ENCODE results near the gene UBR4.
A peak's percentile ranks its signal among the peaks of the same experiment; 100 is the strongest.
"Not testable (repeated sequence)": the region's sequence is repeated elsewhere in the genome, so short reads cannot be mapped to it uniquely, and the experiment has no call there.

Gene UBR4

DNA sequence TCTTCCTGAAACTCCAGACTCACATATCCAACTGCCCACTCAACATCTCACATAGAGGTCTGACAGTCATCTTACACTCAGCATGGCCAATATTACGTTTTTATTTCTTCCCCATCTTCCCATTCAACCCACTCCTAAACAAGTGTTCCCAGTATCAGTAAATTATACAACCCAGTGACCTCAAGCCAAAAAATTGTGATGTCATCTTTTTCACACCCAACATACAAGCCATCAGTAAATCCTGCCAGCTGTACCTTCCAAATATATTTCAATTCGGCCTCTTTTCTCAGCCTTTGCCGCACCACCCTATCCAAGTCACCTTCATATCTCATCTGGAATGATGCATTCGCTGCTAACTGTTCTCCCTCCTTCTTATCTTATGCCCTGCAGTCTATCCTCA is 19.6 kb downstream of the UBR4 start:
- DNase-seq (ENCODE audit: low read depth): no peak

DNA sequence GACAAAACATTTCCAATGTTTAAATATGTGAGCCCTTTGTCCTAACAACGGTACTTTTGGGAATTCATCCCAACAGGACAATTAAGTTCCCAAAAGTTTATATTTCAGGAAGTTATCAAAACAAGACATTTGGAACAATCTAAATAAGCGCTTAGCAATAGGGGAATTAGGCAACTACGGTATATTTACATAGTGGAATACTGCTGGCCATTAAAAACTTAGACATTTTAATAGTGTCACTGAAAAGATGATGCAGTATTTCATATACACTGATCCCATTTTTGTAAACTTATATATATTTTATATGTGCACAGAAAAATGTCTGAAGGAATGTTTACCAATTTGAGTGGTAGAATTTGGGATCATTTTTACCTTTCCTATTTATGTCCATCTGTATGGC is 20.8 kb downstream of the UBR4 start:
- no peak for DNase-seq (ENCODE audit: low read depth)

DNA sequence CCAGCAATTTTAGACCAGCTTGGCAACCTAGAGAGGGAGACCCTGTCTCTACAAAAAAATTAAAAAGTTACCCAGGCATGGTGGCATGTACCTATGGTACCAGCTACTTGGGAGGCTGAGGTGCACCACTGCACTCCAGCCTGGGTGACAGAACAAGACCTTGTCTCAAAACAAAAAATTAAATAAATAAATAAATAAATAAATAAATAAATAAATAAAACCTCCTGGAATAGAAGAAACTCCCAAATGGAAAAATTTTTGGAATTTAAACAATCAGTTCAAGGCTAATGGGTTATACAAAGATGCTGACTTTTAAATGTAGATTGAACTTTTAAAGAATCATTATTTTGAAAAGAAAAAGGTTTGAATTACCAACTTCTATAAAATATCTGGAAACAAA is 22.2 kb downstream of the UBR4 start:
- DNase-seq (ENCODE audit: low read depth): no peak

DNA sequence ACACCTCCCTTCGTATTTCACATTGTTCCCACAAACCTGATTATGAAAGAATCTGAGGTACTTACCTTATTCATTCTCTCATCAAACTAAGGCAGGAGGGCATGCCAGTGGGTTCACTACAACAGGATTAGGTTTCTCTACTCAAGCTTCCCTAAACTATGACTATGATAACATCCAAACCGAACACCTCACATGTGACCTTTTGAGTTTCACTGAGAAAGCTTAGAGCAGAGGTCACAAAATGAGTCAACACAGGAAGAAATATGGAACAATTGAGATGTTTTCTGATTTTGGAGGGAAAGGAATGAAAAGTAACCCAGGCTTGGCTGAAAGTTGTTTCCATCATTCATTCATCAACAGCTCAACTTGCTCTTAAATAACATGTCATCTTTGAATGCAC is 24.1 kb downstream of the UBR4 start:
- DNase-seq (ENCODE audit: low read depth): no peak

DNA sequence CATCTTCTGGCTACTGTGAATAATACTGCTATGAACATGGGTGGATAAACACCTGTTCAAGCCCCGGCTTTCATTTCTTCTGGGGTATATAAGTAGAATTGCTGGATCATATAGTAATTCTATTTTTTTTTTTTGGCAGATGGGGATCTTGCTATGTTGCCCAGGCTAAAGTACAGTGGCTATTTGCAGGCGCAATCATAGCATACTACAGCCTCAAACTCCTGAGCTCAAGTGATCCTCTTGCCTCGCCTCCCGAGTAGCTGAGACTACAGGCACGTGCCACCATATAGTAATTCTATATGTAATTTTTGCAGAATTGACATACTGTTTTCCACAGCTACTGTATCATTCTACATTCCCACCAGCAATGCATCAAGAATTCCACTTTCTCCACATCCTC is 27.8 kb downstream of the UBR4 start:
- no peak for DNase-seq (ENCODE audit: low read depth)

DNA sequence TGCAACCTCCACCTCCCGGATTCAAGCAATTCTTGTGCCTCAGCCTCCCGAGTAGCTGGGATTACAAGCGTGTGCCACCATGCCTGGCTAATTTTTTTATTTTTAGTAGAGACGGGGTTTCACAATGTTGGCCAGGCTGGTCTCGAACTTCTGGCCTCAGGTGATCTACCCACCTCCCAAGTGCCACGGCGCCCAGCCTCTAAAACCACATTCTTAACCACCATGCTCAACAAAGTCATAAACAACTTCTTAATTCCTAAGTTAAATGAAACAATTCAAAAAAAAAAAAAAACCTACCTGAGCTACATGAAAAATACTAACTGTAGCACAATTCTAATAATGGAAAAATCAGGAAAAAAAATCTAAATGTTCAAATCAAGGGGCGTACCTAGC is 29.8 kb downstream of the UBR4 start:
- DNase-seq (ENCODE audit: low read depth): not testable (repeated sequence)

DNA sequence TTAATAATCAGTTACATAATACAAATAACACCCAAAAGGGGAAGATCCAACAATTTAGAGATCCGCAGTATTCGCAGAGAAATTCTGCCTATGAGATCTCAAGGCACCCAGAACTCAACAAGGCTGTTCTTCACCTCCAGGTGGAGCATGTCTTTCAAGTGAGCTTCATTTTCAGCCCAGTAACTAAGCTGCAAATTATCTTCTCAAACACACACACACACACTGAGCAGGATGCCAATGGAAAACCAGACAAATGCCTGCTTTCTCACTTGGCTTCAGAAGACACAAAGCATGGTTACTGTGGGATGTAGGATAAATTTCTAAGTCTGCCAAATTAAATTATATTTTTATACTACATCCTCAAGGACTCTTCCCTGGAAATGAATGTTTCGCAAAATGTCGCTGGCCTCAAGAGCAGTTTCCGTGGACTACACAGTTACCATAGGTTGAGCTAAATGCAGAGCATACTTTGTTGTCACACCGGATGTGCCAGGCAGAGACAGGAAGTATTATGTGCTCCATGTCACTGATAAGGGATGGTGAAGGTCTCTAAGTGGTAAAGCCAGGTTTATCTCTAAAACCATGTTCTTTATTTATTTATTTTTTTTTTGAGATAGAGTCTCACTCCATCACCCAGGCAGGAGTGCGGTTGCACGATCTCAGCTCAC is 30.3 kb downstream of the UBR4 start:
- DNase-seq (ENCODE audit: low read depth): peak; percentile 60

DNA sequence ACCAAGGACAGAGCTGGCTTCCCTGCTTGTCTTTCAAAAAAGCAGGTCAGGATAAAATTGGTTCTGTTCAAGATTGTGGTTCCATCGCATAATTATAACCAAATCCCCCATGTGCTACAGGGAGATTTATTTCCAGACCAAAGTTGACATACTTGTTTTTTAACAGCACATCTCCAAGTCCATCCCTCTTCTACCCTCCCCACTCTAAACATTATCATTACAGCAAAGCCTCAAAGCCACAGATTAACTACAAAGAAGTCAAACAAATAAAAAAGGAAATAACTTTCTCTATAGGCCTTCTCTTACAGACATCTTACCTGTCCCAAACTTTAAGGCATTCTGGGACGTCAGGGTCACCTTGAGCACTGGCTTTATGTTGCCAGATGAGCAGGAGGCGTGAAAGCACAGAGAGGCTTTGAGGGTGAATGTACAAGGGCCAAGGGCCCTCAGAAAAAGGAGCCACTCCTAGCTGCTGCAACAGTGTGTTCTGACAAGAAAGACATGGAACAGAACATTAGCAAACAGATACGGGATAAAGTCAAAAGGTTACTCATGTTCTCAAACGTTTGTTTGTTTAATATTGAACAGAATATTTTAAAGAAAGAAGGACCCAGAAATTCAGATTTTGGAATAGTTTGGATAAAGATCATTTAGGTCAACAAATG is 31.2 kb downstream of the UBR4 start:
- DNase-seq (ENCODE audit: low read depth): no peak

DNA sequence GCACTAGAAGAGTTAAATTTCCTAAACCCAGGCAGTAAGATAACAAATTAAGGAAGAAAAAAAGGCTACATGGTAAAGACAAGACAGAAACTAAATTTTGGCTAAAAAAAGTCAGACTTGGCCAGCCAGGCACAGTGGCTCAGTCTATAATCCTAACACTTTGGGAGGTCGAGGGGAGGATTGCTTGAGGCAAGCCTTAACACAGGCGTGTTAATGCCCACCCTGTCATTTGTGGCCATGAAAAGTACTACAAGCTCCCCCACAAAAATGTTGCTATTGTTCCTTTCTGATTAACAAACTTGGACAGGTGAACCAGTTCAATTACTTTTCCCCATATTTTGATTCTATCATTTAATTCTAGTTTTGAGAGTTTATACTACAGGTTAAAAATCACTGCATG is 32.3 kb downstream of the UBR4 start:
- no peak for DNase-seq (ENCODE audit: low read depth)

DNA sequence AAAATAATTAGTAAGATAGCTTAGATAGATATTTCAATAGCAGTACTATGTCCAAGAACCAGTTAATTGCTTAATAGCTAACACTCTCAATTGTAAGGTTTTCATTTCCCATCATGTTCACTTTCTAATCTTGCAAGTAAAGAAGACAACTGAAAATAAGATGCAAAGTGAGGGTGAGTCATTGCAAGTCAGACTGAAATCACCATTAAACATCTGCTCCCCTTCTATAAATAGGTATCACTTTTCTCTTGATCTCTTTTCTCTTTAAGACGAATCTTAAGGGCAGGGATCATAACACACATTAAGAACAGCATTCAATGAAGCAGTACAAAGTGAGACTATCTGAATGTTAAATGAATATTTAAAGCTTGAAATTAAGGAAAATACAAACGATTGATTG is 40.4 kb downstream of the UBR4 start:
- peak; percentile 54 for DNase-seq (ENCODE audit: low read depth)

DNA sequence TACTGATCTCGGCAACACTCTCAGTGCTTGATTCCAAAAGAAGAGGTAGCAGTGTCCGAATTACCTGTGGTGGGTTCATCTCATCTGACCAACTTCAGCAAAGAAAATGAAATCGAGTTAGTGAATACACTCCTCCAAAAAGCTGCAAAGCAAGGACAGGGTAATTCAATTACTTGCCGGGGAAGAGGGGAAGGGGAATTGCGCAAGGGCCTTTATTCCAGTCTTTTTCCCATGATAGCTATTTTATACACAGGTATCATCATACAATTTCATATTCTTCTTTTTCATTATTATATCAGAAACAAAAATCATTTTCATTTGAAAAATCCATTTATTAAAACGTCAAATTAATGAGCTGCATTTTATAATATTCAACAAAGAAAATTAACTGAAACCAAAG is 42.9 kb downstream of the UBR4 start:
- no peak for DNase-seq (ENCODE audit: low read depth)

DNA sequence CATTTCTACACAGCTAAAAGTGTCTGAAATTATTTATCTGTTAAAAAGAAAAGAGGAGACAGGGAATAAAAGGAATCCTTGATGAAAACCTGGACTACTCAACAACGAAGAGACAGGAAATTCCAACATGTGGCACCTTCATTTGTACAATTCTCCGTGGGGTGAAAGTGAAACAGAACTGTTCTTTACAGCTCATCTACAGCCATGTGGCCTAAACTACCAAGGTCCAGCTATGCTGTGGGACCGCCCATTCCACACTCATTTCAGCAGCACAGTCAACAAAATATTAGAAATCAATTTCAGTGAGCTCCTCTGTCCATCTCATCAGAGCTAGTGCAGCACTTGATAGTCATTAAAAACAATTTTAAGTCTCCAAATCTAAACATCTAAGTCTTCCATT is 44.0 kb downstream of the UBR4 start:
- peak; percentile 9 for DNase-seq (ENCODE audit: low read depth)

DNA sequence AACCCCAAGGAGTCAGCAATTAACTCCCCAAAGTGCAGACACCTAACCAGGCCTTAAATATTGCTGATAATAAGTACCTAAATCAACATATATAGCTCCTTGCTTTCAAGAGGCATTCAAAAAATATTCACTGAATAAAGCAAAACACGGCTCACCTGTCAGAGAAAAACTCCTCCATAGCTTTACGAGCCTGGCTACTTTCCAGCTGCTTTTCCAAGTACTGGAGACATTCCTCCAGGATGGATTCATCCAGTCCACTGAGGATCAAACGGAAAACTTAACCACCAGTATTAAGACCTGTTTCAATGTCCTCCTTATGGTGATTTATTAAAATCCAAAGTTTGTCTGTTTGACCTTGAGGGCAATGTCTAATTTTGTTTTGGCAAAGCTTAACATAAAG is 44.6 kb downstream of the UBR4 start:
- DNase-seq (ENCODE audit: low read depth): no peak

DNA sequence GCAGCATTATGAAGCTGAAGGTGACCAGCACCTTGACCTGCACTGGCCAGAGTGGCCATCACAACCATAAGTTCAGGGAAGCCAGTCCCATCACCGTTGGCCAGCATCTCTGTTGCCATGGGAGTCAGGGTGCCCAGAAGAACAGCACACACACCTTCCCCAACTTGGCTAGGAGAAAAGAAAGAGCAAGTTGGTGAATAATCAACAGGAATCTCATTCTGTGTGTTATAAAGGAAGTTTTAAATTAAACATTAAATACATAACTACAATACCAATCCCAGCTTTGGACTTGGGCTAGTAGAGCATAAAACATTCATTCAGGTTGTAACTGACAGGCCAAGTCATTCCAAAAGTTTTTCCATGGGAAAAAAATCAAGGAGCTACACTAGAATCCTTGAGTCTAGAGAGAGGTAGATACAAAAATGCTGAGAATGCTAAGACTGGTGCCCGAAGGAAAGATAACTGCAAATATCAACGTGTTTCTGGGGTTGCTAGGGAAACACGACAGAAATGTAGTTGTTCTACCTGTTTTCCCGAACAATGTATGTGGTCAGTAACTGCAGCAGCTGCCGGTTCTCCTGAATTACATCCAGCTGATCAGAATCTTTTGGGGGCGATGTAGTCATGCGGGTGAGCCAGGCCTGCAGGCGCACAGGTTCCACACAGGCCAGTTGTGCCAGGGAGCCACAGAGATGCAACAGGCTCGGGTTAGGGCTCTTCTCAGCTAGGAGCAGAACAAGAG is 45.6 kb downstream of the UBR4 start:
- DNase-seq (ENCODE audit: low read depth): no peak

DNA sequence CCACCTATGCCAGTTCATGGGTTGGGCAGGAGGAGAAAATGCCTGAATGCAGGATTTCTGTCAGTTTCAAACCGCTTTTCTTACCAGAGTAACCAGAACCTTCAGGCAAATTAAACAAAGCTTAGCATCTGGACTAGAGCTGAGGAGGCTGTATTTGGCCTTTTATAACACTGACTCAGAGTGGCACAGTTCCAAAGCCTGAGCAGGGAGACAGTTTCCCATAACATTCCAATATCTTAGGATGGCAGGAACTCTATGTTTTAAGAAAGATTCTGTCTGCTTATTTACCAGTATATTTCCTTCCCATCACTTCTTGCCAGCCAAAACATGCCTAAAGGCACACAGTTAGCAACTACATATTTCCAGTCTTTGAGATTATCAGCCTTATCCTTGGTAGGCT is 46.8 kb downstream of the UBR4 start:
- DNase-seq (ENCODE audit: low read depth): peak; percentile 76

DNA sequence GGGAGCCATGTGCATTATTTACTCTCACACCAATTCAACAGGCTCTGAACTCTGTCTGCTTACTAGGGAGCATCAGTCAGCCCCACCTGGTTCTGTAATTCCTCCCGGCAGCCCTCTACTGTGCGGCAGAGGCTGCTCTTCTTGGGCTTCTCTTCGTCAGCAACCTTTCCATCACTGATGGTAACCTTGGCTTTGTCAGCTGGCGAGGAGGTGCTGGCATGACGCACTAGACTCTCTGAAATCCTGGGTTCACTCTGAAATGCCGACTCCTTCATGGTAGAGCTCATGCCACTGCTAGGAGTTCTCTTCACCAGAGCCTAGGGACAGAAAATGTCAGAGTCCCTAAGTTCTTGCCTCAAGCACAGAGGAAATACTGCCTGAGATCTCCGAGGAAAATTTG is 49.2 kb downstream of the UBR4 start:
- DNase-seq (ENCODE audit: low read depth): no peak

DNA sequence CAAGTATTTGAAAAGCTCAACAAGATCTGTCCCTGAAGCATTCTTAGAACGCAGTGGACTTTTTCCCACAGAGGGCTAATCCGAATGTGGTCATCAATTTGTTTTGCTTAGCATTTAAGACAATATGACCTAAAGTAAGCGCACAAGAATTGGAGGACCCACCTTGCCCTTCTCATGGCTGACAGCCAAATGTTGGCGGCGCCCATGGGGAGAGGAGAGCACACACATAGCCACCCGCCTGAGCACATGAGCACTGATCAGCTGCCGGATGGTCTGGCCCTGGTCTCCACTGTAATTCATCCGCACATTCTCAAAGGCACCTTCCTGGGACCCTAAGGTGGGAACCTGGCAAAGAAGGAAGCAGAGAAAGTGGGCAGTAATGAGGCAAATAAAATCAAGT is 52.4 kb downstream of the UBR4 start:
- DNase-seq (ENCODE audit: low read depth): peak; percentile 34

DNA sequence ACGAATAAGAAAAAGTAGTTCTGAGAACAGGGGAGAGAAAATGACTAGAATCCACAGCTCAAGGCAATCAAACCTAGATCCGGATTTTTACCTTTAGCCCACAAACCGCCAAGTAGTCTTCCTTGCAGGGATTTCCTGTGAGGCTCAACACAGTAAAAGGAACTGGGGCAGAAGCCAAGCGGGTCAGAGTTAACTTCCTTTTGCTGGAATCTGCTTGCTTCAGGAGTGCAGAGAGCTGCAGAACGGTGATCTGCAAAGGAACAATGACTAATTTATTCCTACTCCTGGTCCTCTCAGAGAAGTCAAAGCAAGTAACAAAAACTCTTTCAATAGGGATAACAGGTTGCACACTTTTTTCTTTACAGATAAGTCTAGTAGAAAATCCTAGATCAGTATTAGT is 53.4 kb downstream of the UBR4 start:
- DNase-seq (ENCODE audit: low read depth): peak; percentile 90

DNA sequence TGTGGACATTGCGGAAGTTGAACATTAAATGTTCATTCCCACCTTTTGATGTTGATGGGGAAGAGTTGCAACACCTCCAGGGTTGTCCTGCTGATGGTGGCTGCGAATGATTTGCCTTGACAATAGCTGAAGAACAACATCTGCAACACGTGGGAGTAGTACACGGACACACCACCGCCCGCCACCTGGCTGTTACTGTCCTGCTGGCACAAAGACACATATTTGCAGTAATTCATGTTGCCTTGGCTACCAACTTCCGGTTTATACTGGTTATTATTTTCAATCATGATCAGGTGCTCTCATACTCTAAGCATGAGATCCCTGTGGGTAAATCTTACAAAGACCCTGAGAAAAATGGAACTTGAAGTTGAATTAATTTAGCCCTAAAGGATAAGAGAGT is 55.2 kb downstream of the UBR4 start:
- DNase-seq (ENCODE audit: low read depth): no peak

DNA sequence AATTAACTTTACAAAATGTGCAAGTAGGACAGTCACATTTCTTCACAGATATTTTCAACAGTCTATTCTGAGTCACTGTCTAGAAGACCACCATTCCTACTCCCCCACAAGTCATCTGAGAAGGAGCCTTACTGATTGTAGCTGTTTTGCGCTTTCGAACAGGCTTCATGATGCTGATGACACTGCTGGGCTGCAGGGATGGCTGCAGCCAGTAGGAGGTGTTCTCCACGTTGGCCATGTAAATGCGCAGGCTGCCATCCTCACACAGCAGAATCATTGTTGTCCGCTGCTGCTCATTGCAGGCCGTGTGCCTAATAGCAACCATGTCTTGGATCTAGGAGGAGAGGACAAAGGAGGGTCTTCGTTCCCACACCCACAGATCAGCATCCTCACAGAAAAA is 56.9 kb downstream of the UBR4 start:
- no peak for DNase-seq (ENCODE audit: low read depth)

DNA sequence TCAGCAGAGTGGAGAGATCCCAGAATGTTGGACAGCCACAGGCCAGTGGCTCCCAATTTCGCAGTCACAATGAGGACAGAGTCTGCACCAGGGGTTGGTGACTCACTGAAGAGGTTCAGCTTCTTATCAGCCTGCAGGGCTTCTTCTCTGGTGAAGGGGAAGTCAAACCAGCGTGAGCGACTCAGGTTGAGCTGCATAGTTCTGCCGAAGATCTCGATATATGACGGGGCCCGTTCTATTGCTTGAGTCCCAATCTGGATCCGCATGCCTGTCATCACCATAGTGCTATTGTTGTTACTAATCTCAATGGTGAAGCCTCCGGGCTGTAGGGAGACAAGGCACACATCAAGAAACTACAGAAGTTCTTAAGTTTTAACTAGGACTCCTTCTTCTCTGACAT is 58.5 kb downstream of the UBR4 start:
- DNase-seq (ENCODE audit: low read depth): no peak

DNA sequence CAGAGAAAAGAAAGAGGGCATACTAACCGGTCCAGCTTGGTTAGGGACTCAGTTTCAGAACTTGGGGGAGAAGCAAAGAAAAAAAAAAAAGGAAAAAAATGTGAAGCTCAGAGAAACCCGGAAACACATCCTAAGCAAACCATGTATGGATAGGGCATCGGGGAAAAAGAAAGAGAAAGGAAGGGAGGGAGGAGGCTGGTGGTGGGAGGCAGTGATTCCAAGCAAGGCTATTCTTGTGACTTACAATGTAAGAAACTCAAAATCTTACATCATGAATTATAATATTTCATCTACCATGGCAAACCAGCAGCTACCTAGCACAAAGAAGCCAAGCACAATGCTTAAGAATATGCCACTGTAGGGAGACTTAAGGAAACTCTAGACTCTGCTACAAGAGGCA is 60.3 kb downstream of the UBR4 start:
- DNase-seq (ENCODE audit: low read depth): no peak

DNA sequence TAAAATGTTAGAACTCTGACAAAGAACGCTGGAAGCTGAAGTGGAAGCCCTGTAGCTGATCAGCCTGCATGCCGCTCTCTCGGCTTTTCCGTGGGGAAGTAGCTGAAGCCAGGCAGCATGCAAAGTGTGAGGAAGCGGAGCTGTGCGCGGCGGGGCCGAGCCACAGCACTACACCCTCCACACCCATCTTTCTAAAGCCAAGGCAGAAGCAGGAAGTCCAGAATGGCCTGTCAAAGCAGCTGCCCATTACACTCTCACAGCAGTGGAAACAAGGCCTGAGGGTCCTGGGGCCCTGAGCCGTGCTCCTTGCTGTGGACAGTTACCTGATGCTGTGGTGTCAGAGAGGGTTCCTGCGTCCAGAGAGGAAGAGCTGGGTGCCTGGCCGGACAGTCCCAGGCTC is 69.6 kb downstream of the UBR4 start:
- DNase-seq (ENCODE audit: low read depth): no peak

DNA sequence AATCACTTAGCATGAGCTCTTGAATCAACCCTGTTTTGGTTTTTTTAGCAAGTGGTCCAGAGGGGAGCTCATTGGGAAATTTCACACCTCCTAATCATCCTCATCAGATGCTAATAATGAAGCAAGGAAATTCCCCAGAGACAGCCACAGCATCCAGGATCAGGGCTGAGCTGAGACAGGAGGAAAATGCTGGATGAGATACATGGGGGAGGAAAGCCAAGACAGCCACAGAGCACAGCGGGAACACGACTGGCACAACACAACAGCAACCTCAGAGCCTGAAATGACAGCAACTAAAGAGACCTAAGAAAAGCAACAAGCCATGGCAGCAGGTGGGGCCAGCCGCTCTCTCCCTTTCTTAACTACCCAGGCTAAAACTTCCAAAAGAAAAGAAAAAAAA is 70.4 kb downstream of the UBR4 start:
- no peak for DNase-seq (ENCODE audit: low read depth)
